Measurements from ENCODE around the gene TSPEAR. TPM values are rescaled to one million over a fixed set of nuclear protein-coding genes. Genes with fewer than 3 reads are reported as not detected.
A peak's percentile ranks its signal among the peaks of the same experiment; 100 is the strongest.

The TSPEAR gene
- total RNA-seq, 2 experiments from 2014 or later: not detected

GRCh38 chr21:44569861-44570517 is 141.4 kb downstream of the TSPEAR start:
- Histone ChIP-seq H3K36me3 (ENCODE audit: insufficient read depth, low read length) (no peaks in the 10 kb centered on the region), H3K27ac (ENCODE audit: low read depth in 1 of 2, low read length in 2 of 2) (no peak overlapping the region), H3K4me1 (ENCODE audit: insufficient read depth, low read length) (peaks cover 2% of the 10 kb centered on the region), H3K9me3 (ENCODE audit: control insufficient read depth in 1 of 2, insufficient read depth in 1 of 2, low read length in 2 of 2) (peaks cover 0 to 18% of the 10 kb centered on the region in 2 experiments), H3K4me3 (ENCODE audit: low read length) (no peak overlapping the region), H3K27me3 (ENCODE audit: control insufficient read depth in 1 of 2, insufficient read depth in 2 of 2, low read length in 2 of 2) (no peaks in the 10 kb centered on the region)
- Mint-ChIP-seq H3K27ac (no peak overlapping the region), H3K4me3 (no peak overlapping the region), H3K36me3 (ENCODE audit: low read depth) (no peaks in the 10 kb centered on the region), H3K4me1 (ENCODE audit: low read depth) (peaks cover 9% of the 10 kb centered on the region), H3K27me3 (peaks cover 5% of the 10 kb centered on the region), H3K9me3 (peaks cover 3% of the 10 kb centered on the region)
- DNase-seq (no peak), ATAC-seq (ENCODE audit: poor library complexity) (no peak)
- intact Hi-C loops (cut with DNase I, micrococcal nuclease): no loop called here
- POLR2A ChIA-PET: no interaction called here
- CTCF ChIA-PET: no interaction called here
- no peak for TF ChIP-seq CTCF (IDR thresholded peaks at IDR 0.05)

- H3K4me3 Mint-ChIP-seq: no peak overlapping the region
- H3K4me1 Mint-ChIP-seq (ENCODE audit: low read depth): peaks cover 17% of the 10 kb centered on the region
- Histone ChIP-seq H3K27me3 (ENCODE audit: control insufficient read depth in 1 of 2, insufficient read depth in 2 of 2, low read length in 2 of 2) (no peaks in the 10 kb centered on the region), H3K4me1 (ENCODE audit: insufficient read depth, low read length) (no peaks in the 10 kb centered on the region), H3K27ac (ENCODE audit: low read depth in 1 of 2, low read length in 2 of 2) (no peak overlapping the region), H3K4me3 (ENCODE audit: low read length) (no peak overlapping the region), H3K9me3 (ENCODE audit: control insufficient read depth in 1 of 2, insufficient read depth in 1 of 2, low read length in 2 of 2) (peaks cover 0 to 10% of the 10 kb centered on the region in 2 experiments), H3K36me3 (ENCODE audit: insufficient read depth, low read length) (no peaks in the 10 kb centered on the region)
- H3K9me3 Mint-ChIP-seq: peaks cover 3% of the 10 kb centered on the region
- ChIA-PET POLR2A (no interaction called here), CTCF (no interaction called here)
- intact Hi-C loops (cut with DNase I, micrococcal nuclease): no loop called here
- H3K27me3 Mint-ChIP-seq: peaks cover 5% of the 10 kb centered on the region
- no peaks in the 10 kb centered on the region for H3K36me3 Mint-ChIP-seq (ENCODE audit: low read depth)
- DNase-seq: peak in 1 of 14 experiments; percentile 7
- no peak for TF ChIP-seq CTCF (IDR thresholded peaks at IDR 0.05)
- no peak for ATAC-seq (ENCODE audit: poor library complexity)
- no peak overlapping the region for H3K27ac Mint-ChIP-seq
Observed at GRCh38 chr21:44568667-44569556, 142.5 kb downstream of the TSPEAR start.

- Histone ChIP-seq H3K27ac (ENCODE audit: low read depth in 1 of 2, low read length in 2 of 2) (no peak overlapping the region), H3K9me3 (ENCODE audit: control insufficient read depth in 1 of 2, insufficient read depth in 1 of 2, low read length in 2 of 2) (peaks cover 0 to 10% of the 10 kb centered on the region in 2 experiments), H3K36me3 (ENCODE audit: insufficient read depth, low read length) (no peaks in the 10 kb centered on the region), H3K4me1 (ENCODE audit: insufficient read depth, low read length) (no peaks in the 10 kb centered on the region), H3K27me3 (ENCODE audit: control insufficient read depth in 1 of 2, insufficient read depth in 2 of 2, low read length in 2 of 2) (no peaks in the 10 kb centered on the region), H3K4me3 (ENCODE audit: low read length) (no peak overlapping the region)
- POLR2A ChIA-PET: no interaction called here
- CTCF ChIA-PET: no interaction called here
- Mint-ChIP-seq H3K9me3 (peaks cover 3% of the 10 kb centered on the region), H3K27ac (no peak overlapping the region), H3K36me3 (ENCODE audit: low read depth) (no peaks in the 10 kb centered on the region), H3K4me1 (ENCODE audit: low read depth) (peaks cover 17% of the 10 kb centered on the region), H3K4me3 (no peak overlapping the region), H3K27me3 (peaks cover 5% of the 10 kb centered on the region)
- DNase-seq (no peak), ATAC-seq (ENCODE audit: poor library complexity) (no peak)
- TF ChIP-seq CTCF (IDR thresholded peaks at IDR 0.05): no peak
- intact Hi-C loops (cut with DNase I, micrococcal nuclease): no loop called here
Observed at GRCh38 chr21:44568261-44568660, 143.1 kb downstream of the TSPEAR start.
